Endothelial cell of umbilical vein (primary cell): ENCODE data around the gene ZNF618. TPM values are rescaled to one million over a fixed set of nuclear protein-coding genes. Genes with fewer than 3 reads are reported as not detected.

Experiments used
- BruUV-seq: library from RNA; stranded (reverse); fragments of 400-500 nt; replicated peaks from 2 replicates; lab custom pipeline; 2021; lab: Mats Ljungman, UMichigan
- CTCF ChIA-PET: fragments of 300-600, 350-600 bp; sonication (Branson Sonifier 250); formaldehyde crosslinking; loops from one replicate; lab custom pipeline; 2021; ENCODE audit warnings: antibody characterized with exemption, inconsistent platforms; lab: Charles Lee
- POLR2A ChIA-PET: fragments of 300-600, 350-600 bp; sonication (Branson Sonifier 250); formaldehyde crosslinking; loops from one replicate; lab custom pipeline; 2021; ENCODE audit warnings: antibody characterized with exemption, inconsistent platforms; lab: Charles Lee
- DNase-seq: peaks from one replicate; pipeline ENCODE4 v3.0.0-alpha.2; 2011; ENCODE audit warnings: low read depth, low spot score
- FAIRE-seq: peaks from 2 replicates; lab custom pipeline; 2011; peaks lifted over from hg19 to GRCh38; lab: Jason Lieb, UNC
- H2AFZ ChIP-seq: 2 replicates; pipeline ENCODE4 v1.6.0; 2012; ENCODE audit warnings: low read depth, low read length, control low read depth, inconsistent platforms
- H3K27ac ChIP-seq: 2 replicates; pipeline ENCODE4 v1.5.1; 2011; ENCODE audit warnings: low read depth, mild to moderate bottlenecking, control low read depth, low read length, moderate library complexity; ENCODE audit not compliant: insufficient read depth
- H3K27me3 ChIP-seq, 2 experiments: 2 replicates each; pipeline versions ENCODE4 v1.6.0 to v1.6.1; 2011; ENCODE audit warnings: low read length in 2 of 2, mixed read lengths in 1 of 2; ENCODE audit not compliant: control insufficient read depth in 2 of 2, insufficient read depth in 2 of 2
- H3K36me3 ChIP-seq, 2 experiments: 2 replicates in 1 of 2; 3 replicates in 1 of 2; pipeline ENCODE4 v1.5.1; 2011; ENCODE audit warnings: low read length in 2 of 2, mild to moderate bottlenecking in 1 of 2, moderate library complexity in 1 of 2; ENCODE audit not compliant: control insufficient read depth in 2 of 2, insufficient read depth in 2 of 2; ENCODE audit errors: extremely low read depth in 1 of 2
- H3K4me1 ChIP-seq: 3 replicates; pipeline ENCODE4 v1.5.1; 2011; ENCODE audit warnings: mild to moderate bottlenecking, low read length; ENCODE audit not compliant: control insufficient read depth, insufficient read depth; ENCODE audit errors: extremely low read depth
- H3K4me2 ChIP-seq: 2 replicates; pipeline ENCODE4 v1.6.1; 2011; ENCODE audit warnings: low read length, control low read depth, mixed read lengths; ENCODE audit not compliant: insufficient read depth
- H3K4me3 ChIP-seq, 3 experiments: fragments of 200-600 bp in 1 of 3; sonication (generic), shearing (Covaris generic) in 1 of 3; replicated peaks in 1 of 3; 2 replicates each; pipeline ENCODE4 v1.5.1; 2011 to 2016; ENCODE audit warnings: control low read depth in 3 of 3, low read length in 3 of 3, mild to moderate bottlenecking in 2 of 3, inconsistent platforms in 1 of 3, low read depth in 1 of 3, moderate library complexity in 1 of 3; ENCODE audit not compliant: insufficient read depth in 1 of 3
- H3K79me2 ChIP-seq: 2 replicates; pipeline ENCODE4 v1.6.0; 2012; ENCODE audit warnings: low read length, inconsistent platforms; ENCODE audit not compliant: control insufficient read depth, insufficient read depth
- H3K9ac ChIP-seq: replicated peaks from 2 replicates; pipeline ENCODE3; 2011; ENCODE audit warnings: low read length, control low read depth; ENCODE audit not compliant: insufficient read depth; ENCODE audit errors: extremely low read depth
- H3K9me1 ChIP-seq: replicated peaks from 3 replicates; pipeline ENCODE4 v1.6.0; 2011; ENCODE audit warnings: mild to moderate bottlenecking, low read length; ENCODE audit not compliant: control insufficient read depth, insufficient read depth; ENCODE audit errors: extremely low read depth
- H3K9me3 ChIP-seq: replicated peaks from 2 replicates; pipeline ENCODE4 v1.5.1; 2012; ENCODE audit warnings: low read length, inconsistent platforms; ENCODE audit not compliant: control insufficient read depth, insufficient read depth
- H4K20me1 ChIP-seq: replicated peaks from 2 replicates; pipeline ENCODE3; 2011; ENCODE audit warnings: mild to moderate bottlenecking, low read length; ENCODE audit not compliant: control insufficient read depth, insufficient read depth; ENCODE audit errors: extremely low read depth
- EZH2 ChIP-seq: IDR thresholded peaks from 2 replicates; pipeline ENCODE4 v1.6.1; 2012; ENCODE audit warnings: borderline replicate concordance, low read depth, mild to moderate bottlenecking, moderate library complexity, low read length, inconsistent platforms; ENCODE audit not compliant: severe bottlenecking
- FOS ChIP-seq: IDR thresholded peaks from 2 replicates; pipeline ENCODE4 v1.6.1; 2011; ENCODE audit warnings: mild to moderate bottlenecking, low read length, moderate library complexity, borderline replicate concordance; ENCODE audit not compliant: insufficient read depth
- GATA2 ChIP-seq: IDR thresholded peaks from 2 replicates; pipeline ENCODE4 v1.7.0; 2011; ENCODE audit warnings: low read depth, mild to moderate bottlenecking, moderate library complexity, mixed read lengths, low read length; ENCODE audit not compliant: insufficient read length, insufficient read depth
- JUN ChIP-seq: IDR thresholded peaks from 2 replicates; pipeline ENCODE4 v1.6.1; 2011; ENCODE audit warnings: borderline replicate concordance, low read depth; ENCODE audit not compliant: insufficient read length, insufficient read depth
- MYC ChIP-seq: IDR thresholded peaks from one replicate; pipeline ENCODE4 v1.6.1; 2011; ENCODE audit warnings: mild to moderate bottlenecking, low read depth, low read length
- POLR2A ChIP-seq: IDR thresholded peaks from 2 replicates; pipeline ENCODE4 v1.6.1; 2012; ENCODE audit warnings: low read depth, mild to moderate bottlenecking, control low read depth, low read length
- POLR2AphosphoS5 ChIP-seq: IDR thresholded peaks from 2 replicates; pipeline ENCODE4 v1.6.1; 2012; ENCODE audit warnings: low read depth, mild to moderate bottlenecking, control low read depth, low read length, moderate library complexity; ENCODE audit not compliant: insufficient read depth
- dilution Hi-C: fragments of 300-500 bp; cut with MboI; formaldehyde crosslinking; loops from one replicate; pipeline ENCODE4 v1.15.0; 2019; ENCODE audit warnings: low sequenced_read_pairs; ENCODE audit not compliant: extremely low pct_ligation_motif_present
- intact Hi-C: fragments of 100-400 bp; cut with micrococcal nuclease; formaldehyde crosslinking; loops from one replicate; pipeline ENCODE4 v1.10.0; 2022
- polyA plus RNA-seq, 4 experiments: library from polyadenylated mRNA; depleted of rRNA in 3 of 4; stranded (reverse) in 3 of 4; unstranded in 1 of 4; fragments of >200 nt; gene quantifications; 2 replicates each; pipeline versions ENCODE4 v1.2.1 to v1.2.3, GENCODE V29; 2011 to 2012; ENCODE audit warnings: missing spikeins in 1 of 4
- total RNA-seq: library from RNA; stranded (reverse); gene quantifications from 2 replicates; pipeline ENCODE4 v1.2.3, GENCODE V29; 2021
- TF ChIP-seq, protein P1 (sequence below), 2 donors: IDR thresholded peaks; 1 replicate in 1 of 2; 2 replicates in 1 of 2; pipeline ENCODE4 v1.5.1; 2011; ENCODE audit warnings: low read length in 2 of 2, mild to moderate bottlenecking in 2 of 2, moderate library complexity in 2 of 2, control low read depth in 1 of 2, inconsistent platforms in 1 of 2, low read depth in 1 of 2; ENCODE audit not compliant: insufficient read depth in 1 of 2; ENCODE audit errors: extremely low read depth in 1 of 2
- TF ChIP-seq, protein P2 (sequence below): IDR thresholded peaks from 2 replicates; pipeline ENCODE4 v1.6.1; 2011; ENCODE audit not compliant: insufficient read depth, insufficient read length

ZNF618 gene
- total and polyA plus RNA-seq, 2 donors (not counting 3 experiments of a cell fraction or from before 2014, with no cell fraction given) = 22.6 to 80.3 TPM

DNA sequence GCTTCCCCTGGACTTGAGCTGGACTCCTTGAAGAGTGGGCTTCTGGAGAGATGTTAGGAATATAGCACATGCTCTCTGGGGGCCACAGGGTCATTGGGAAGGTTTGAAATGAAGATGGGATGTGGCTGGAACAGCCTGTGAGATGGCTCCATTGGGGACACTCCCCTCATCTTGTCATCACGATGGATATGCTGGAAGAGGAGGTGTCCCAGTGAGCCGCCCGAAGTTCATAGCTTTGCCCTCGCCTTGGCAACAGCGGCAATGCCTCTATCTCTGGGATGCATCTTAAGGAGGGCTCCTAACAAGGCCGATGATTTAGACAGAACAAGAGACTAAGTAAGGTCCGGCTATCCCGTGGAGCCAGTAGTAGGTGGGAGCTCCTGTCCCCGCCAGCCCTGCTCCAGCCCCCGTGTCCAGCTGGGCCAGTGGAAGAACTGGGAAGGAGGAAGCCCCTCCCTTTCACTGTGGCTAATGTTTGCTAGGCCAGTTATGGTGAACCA lies 178.1 kb downstream of the ZNF618 start:
- POLR2A ChIA-PET = no interaction called here
- no peaks in the 10 kb centered on the region for H3K9me3 ChIP-seq
- H3K4me1 ChIP-seq = no peaks in the 10 kb centered on the region
- dilution Hi-C loops = no loop called here
- H3K79me2 ChIP-seq = no peaks in the 10 kb centered on the region
- intact Hi-C loops = no loop called here
- no peak overlapping the region for H3K9ac ChIP-seq
- TF ChIP-seq JUN = no peak
- no TSS peak for BruUV-seq
- no peaks in the 10 kb centered on the region for H4K20me1 ChIP-seq
- no peak overlapping the region for H3K4me3 ChIP-seq
- peaks cover 7 to 32% of the 10 kb centered on the region in 2 experiments for H3K36me3 ChIP-seq
- H3K27ac ChIP-seq = no peak overlapping the region
- FAIRE-seq (no peak), DNase-seq (no peak)
- no peak overlapping the region for H3K4me2 ChIP-seq
- no peaks in the 10 kb centered on the region for H3K9me1 ChIP-seq
- no peak overlapping the region for H2AFZ ChIP-seq
- no peaks in the 10 kb centered on the region for H3K27me3 ChIP-seq
- CTCF ChIA-PET = no interaction called here

DNA sequence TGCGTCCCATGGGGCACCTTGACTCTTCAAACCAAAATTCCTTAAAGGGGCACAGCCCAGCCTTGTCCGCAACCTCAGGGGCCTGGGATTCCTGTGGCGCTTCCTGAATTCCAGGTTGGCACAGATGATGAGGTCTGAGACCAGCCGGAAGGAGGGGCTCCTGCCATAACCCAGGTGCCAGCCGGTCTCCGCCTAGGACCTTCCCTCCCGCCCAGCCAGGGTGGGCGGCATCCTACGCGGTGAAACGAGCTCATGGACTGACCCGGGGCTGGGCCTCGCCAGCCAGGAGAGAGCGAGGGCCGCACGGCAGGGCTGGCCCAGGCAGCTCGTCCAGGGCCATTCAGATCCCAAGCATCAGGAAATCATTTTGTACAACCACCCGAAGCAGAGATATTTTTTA lies 179.0 kb downstream of the ZNF618 start:
- Histone ChIP-seq H3K27me3 (no peaks in the 10 kb centered on the region), H3K9me1 (no peaks in the 10 kb centered on the region), H3K9me3 (no peaks in the 10 kb centered on the region), H3K4me1 (no peaks in the 10 kb centered on the region), H4K20me1 (no peaks in the 10 kb centered on the region), H3K36me3 (peaks cover 3 to 26% of the 10 kb centered on the region in 2 experiments), H3K27ac (no peak overlapping the region), H3K9ac (no peak overlapping the region), H3K4me2 (no peak overlapping the region), H2AFZ (no peak overlapping the region), H3K79me2 (no peaks in the 10 kb centered on the region), H3K4me3 (no peak overlapping the region)
- intact Hi-C loops = no loop called here
- BruUV-seq = TSS peak; percentile 1
- dilution Hi-C loops = no loop called here
- FAIRE-seq (no peak), DNase-seq (no peak)
- TF ChIP-seq EZH2 = no peak
- no peak for TF ChIP-seq FOS
- TF ChIP-seq, protein P1, sequence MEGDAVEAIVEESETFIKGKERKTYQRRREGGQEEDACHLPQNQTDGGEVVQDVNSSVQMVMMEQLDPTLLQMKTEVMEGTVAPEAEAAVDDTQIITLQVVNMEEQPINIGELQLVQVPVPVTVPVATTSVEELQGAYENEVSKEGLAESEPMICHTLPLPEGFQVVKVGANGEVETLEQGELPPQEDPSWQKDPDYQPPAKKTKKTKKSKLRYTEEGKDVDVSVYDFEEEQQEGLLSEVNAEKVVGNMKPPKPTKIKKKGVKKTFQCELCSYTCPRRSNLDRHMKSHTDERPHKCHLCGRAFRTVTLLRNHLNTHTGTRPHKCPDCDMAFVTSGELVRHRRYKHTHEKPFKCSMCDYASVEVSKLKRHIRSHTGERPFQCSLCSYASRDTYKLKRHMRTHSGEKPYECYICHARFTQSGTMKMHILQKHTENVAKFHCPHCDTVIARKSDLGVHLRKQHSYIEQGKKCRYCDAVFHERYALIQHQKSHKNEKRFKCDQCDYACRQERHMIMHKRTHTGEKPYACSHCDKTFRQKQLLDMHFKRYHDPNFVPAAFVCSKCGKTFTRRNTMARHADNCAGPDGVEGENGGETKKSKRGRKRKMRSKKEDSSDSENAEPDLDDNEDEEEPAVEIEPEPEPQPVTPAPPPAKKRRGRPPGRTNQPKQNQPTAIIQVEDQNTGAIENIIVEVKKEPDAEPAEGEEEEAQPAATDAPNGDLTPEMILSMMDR (IDR thresholded peaks at IDR 0.05; ENCODE audit: extremely low read depth in 1 of 2, insufficient read depth in 1 of 2, low read depth in 1 of 2, low read length in 2 of 2) = no peak
- TF ChIP-seq, protein P2, sequence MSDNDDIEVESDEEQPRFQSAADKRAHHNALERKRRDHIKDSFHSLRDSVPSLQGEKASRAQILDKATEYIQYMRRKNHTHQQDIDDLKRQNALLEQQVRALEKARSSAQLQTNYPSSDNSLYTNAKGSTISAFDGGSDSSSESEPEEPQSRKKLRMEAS = no peak
- TF ChIP-seq POLR2AphosphoS5 = no peak
- no peak for TF ChIP-seq POLR2A
- no peak for TF ChIP-seq MYC
- TF ChIP-seq JUN = no peak
- no peak for TF ChIP-seq GATA2
- POLR2A ChIA-PET = no interaction called here
- CTCF ChIA-PET = interaction anchor here (0.5 kb wide), 1 partner anchor 317 kb away, joined by 4 read pairs; no protein-coding TSS in a partner anchor
